Breast epithelium (tissue), 3 donors: ENCODE data around the gene CFI.

Experiments
- CTCF ChIP-seq, 3 donors: fragments of 450-650 bp; IDR thresholded peaks; one replicate each; pipeline ENCODE4 v1.5.1; 2016 to 2017; ENCODE audit warnings: antibody characterized with exemption in 3 of 3, mild to moderate bottlenecking in 3 of 3, moderate library complexity in 3 of 3
- POLR2AphosphoS5 ChIP-seq, 3 donors: sonication (generic); formaldehyde crosslinking; IDR thresholded peaks; one replicate each; pipeline ENCODE4 v1.6.1; 2017; ENCODE audit warnings: antibody characterized with exemption in 3 of 3

GRCh38 chr4:109836985-109837384 lies 35.2 kb upstream of the CFI start:
- TF ChIP-seq POLR2AphosphoS5 (IDR thresholded peaks at IDR 0.05) = no peak
- no peak for TF ChIP-seq CTCF (IDR thresholded peaks at IDR 0.05)
